HepG2 (cell line): ENCODE results near the gene IRAK2.

Source experiments
- ETV6 ChIP-seq: sonication (generic); formaldehyde crosslinking; conservative IDR thresholded peaks from 2 replicates; pipeline ENCODE4 v1.4.0; 2020; ENCODE audit warnings: missing genetic modification reagents
- HES4 ChIP-seq: sonication (generic); formaldehyde crosslinking; IDR thresholded peaks from 2 replicates; pipeline ENCODE4 v1.9.0; 2021; ENCODE audit warnings: mild to moderate bottlenecking, missing genetic modification reagents, borderline replicate concordance
- NFRKB ChIP-seq: fragments of 450-650 bp; IDR thresholded peaks from 2 replicates; pipeline ENCODE4 v1.6.1; 2017
- TAF1 ChIP-seq: sonication (generic); formaldehyde crosslinking; IDR thresholded peaks from 2 replicates; pipeline ENCODE4 v1.4.0; 2020; ENCODE audit warnings: missing genetic modification reagents
- ZNF335 ChIP-seq: sonication (generic); formaldehyde crosslinking; IDR thresholded peaks from 2 replicates; pipeline ENCODE4 v1.4.0; 2020; ENCODE audit warnings: missing genetic modification reagents
- TF ChIP-seq, protein P1 (sequence below): sonication (generic); formaldehyde crosslinking; IDR thresholded peaks from 2 replicates; pipeline ENCODE4 v1.5.0; 2020; ENCODE audit warnings: mild to moderate bottlenecking, missing genetic modification reagents, moderate library complexity

DNA sequence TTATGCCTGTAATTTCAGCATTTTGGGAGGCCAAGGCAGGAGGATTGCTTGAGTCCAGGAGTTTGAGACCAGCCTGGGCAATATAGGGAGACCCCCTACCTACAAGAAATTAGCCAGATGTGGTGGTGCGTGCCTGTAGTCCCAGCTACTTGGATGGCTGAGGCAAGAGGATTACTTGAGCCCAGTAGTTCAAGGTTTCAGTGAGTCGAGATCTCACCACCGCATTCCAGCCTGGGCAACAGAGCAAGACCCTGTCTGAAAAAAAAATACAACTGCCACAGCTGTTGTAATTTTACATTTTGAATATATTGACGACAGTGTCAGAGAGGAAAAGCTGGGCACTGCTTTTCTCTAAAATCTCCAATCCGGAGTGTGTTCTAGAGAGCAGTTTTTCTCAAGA is 104.7 kb downstream of the IRAK2 start:
- TF ChIP-seq ZNF335 (CRISPR knock-in tag) (no peak), ETV6 (no peak), TAF1 (CRISPR knock-in tag) (no peak), HES4 (CRISPR knock-in tag) (no peak), NFRKB (no peak)
- TF ChIP-seq, protein P1, sequence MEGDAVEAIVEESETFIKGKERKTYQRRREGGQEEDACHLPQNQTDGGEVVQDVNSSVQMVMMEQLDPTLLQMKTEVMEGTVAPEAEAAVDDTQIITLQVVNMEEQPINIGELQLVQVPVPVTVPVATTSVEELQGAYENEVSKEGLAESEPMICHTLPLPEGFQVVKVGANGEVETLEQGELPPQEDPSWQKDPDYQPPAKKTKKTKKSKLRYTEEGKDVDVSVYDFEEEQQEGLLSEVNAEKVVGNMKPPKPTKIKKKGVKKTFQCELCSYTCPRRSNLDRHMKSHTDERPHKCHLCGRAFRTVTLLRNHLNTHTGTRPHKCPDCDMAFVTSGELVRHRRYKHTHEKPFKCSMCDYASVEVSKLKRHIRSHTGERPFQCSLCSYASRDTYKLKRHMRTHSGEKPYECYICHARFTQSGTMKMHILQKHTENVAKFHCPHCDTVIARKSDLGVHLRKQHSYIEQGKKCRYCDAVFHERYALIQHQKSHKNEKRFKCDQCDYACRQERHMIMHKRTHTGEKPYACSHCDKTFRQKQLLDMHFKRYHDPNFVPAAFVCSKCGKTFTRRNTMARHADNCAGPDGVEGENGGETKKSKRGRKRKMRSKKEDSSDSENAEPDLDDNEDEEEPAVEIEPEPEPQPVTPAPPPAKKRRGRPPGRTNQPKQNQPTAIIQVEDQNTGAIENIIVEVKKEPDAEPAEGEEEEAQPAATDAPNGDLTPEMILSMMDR = no peak
